NCI-H748 (cell line): ENCODE measurements around the gene MTMR1.

ENCODE experiments used
- DNase-seq: peaks from one replicate; lab custom pipeline; 2025; ENCODE audit not compliant: unreplicated experiment; lab: John Stamatoyannopoulos, UW

MTMR1 gene

GRCh38 chrX:150696866-150697265, 3.7 kb downstream of the MTMR1 start:
- DNase-seq: no peak

- no peak for DNase-seq
These were observed 4.4 kb downstream of the MTMR1 start for GRCh38 chrX:150697641-150698040.

- DNase-seq: no peak
These were observed 5.8 kb downstream of the MTMR1 start for GRCh38 chrX:150698981-150699380.

GRCh38 chrX:150700107-150700506, 6.9 kb downstream of the MTMR1 start:
- no peak for DNase-seq

GRCh38 chrX:150701377-150701776, 8.2 kb downstream of the MTMR1 start:
- DNase-seq: no peak

- DNase-seq: no peak
These were observed 9.9 kb downstream of the MTMR1 start for GRCh38 chrX:150702966-150703694.

- no peak for DNase-seq
These were observed 10.4 kb downstream of the MTMR1 start for GRCh38 chrX:150703695-150703974.

GRCh38 chrX:150704030-150704613, 10.9 kb downstream of the MTMR1 start:
- no peak for DNase-seq

- DNase-seq: no peak
These were observed 19.4 kb downstream of the MTMR1 start for GRCh38 chrX:150712619-150713018.

- no peak for DNase-seq
These were observed 22.0 kb downstream of the MTMR1 start for GRCh38 chrX:150715184-150715583.

- no peak for DNase-seq
These were observed 26.4 kb downstream of the MTMR1 start for GRCh38 chrX:150719621-150720020.

- DNase-seq: no peak
These were observed 36.8 kb downstream of the MTMR1 start for GRCh38 chrX:150729956-150730355.

- DNase-seq: no peak
These were observed 37.5 kb downstream of the MTMR1 start for GRCh38 chrX:150730719-150731118.

- DNase-seq: no peak
These were observed 38.6 kb downstream of the MTMR1 start for GRCh38 chrX:150731795-150732194.

GRCh38 chrX:150736475-150736874, 43.3 kb downstream of the MTMR1 start:
- no peak for DNase-seq

GRCh38 chrX:150752124-150752523, 58.9 kb downstream of the MTMR1 start:
- DNase-seq: no peak

- DNase-seq: no peak
These were observed 60.2 kb downstream of the MTMR1 start for GRCh38 chrX:150753357-150753756.

- no peak for DNase-seq
These were observed 60.8 kb downstream of the MTMR1 start for GRCh38 chrX:150753968-150754367.

- no peak for DNase-seq
These were observed 64.2 kb downstream of the MTMR1 start for GRCh38 chrX:150757371-150757770.

GRCh38 chrX:150759568-150760416, 66.6 kb downstream of the MTMR1 start:
- no peak for DNase-seq

GRCh38 chrX:150761176-150761818, 68.1 kb downstream of the MTMR1 start:
- no peak for DNase-seq

GRCh38 chrX:150761819-150762216, 68.6 kb downstream of the MTMR1 start:
- no peak for DNase-seq
